ENCODE measurements around the gene TATDN2. TPM values are rescaled to one million over a fixed set of nuclear protein-coding genes. Genes with fewer than 3 reads are reported as not detected.
A peak's percentile ranks its signal among the peaks of the same experiment; 100 is the strongest.

The TATDN2 gene
- total RNA-seq, 4 donors from 2014 or later = 22.1 to 33.7 (median 26.3) TPM

DNA sequence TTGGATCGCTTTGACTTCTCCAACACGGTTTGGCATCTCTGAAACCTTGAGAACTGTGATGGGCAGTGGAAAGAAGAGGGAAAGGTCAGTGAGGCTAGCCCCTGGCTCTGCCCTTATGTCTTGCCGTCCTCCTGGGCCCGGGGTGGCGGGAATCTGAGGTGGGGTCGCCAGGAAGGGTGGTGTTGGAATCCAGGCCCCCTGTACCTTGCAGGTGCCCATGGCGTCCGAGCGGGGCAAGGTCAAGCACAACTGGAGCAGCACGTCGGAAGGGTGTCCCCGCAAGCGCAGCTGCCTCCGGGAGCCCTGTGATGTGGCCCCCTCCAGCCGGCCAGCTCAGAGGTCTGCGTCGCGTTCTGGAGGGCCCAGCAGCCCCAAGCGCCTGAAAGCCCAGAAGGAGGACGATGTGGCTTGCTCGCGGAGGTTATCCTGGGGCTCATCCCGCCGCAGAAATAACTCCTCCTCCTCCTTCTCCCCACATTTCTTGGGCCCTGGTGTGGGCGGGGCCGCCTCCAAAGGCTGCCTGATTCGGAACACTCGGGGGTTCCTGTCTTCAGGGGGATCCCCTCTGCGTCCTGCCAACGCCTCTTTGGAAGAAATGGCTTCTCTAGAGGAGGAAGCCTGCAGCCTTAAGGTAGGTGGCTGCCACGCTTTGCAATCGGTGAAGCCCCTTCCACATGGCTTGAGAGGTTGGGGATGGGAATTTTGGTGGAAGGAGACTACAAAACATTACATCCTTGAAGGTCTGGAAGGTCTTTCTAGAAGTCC lies 907 bp downstream of the TATDN2 start:
- H3K27ac ChIP-seq = peak overlapping the region; percentile 95
- peak overlapping the region; percentile 97 for H3K4me3 ChIP-seq
- TF ChIP-seq EP300 (IDR thresholded peaks at IDR 0.05) (no peak), POLR2AphosphoS5 (IDR thresholded peaks at IDR 0.05) (no peak), CTCF (IDR thresholded peaks at IDR 0.05) (no peak), POLR2A (IDR thresholded peaks at IDR 0.05) (no peak)
- H3K27me3 ChIP-seq = no peaks in the 10 kb centered on the region
- no peak for DNase-seq (ENCODE audit: low spot score in 2 of 2)
- H3K4me1 ChIP-seq = peaks cover 35% of the 10 kb centered on the region
- H3K36me3 ChIP-seq = peaks cover 17% of the 10 kb centered on the region
- 2% methylated on average over 13 of the region's 32 CpGs for WGBS
- peaks cover 6% of the 10 kb centered on the region for H3K9me3 ChIP-seq

DNA sequence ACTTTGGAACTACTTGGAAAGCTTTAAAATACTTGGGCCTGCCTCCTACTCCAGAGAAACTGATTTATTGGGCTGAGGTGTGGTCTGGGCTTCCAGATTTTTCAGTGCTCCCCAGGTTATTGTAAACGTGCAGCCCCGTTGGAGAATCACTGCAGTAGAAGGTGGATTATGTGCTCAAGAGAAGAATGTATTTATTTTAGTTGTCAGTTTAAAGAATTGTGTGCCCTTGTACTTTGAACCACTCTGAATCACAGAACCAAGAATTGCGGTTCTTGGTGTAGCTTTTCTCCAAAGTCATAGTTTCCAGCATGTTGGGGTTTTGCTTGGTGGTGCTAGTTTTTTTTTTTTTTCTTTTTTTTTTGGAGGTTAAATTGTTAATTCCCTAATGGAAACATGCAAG lies 1.6 kb downstream of the TATDN2 start:
- no peak for DNase-seq (ENCODE audit: low spot score in 2 of 2)
- peak overlapping the region; percentile 97 for H3K4me3 ChIP-seq
- H3K9me3 ChIP-seq = peaks cover 6% of the 10 kb centered on the region
- peaks cover 20% of the 10 kb centered on the region for H3K36me3 ChIP-seq
- peaks cover 36% of the 10 kb centered on the region for H3K4me1 ChIP-seq
- H3K27ac ChIP-seq = peak overlapping the region; percentile 95
- no peak for TF ChIP-seq POLR2AphosphoS5 (IDR thresholded peaks at IDR 0.05)
- no peak for TF ChIP-seq EP300 (IDR thresholded peaks at IDR 0.05)
- TF ChIP-seq CTCF (IDR thresholded peaks at IDR 0.05) = no peak
- TF ChIP-seq POLR2A (IDR thresholded peaks at IDR 0.05) = no peak
- WGBS = 25% methylated on average over 3 of the region's 3 CpGs
- H3K27me3 ChIP-seq = no peaks in the 10 kb centered on the region

DNA sequence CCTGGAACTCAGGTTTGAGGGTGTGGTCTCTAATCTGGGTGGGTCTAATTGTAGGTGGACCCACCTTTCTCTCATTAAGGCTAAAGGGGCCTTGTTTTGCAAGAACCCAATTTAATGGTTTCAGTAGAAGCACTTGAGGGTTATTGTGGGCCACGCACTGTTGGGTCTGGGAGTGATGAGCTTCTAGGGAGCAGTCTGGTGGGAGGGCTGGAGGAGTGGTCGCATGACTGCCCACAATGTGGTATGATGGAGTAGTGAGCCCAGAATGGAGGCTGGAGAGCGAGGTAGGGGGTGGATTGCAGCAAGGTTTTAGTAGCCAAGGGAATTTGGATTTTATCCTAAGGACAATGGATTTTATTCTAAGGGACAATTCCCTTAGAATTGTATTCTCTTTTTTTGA lies 2.7 kb downstream of the TATDN2 start:
- Histone ChIP-seq H3K27me3 (no peaks in the 10 kb centered on the region), H3K36me3 (peaks cover 25% of the 10 kb centered on the region), H3K4me1 (peaks cover 36% of the 10 kb centered on the region), H3K9me3 (no peaks in the 10 kb centered on the region), H3K27ac (no peak overlapping the region), H3K4me3 (no peak overlapping the region)
- no peak for TF ChIP-seq POLR2A (IDR thresholded peaks at IDR 0.05)
- TF ChIP-seq EP300 (IDR thresholded peaks at IDR 0.05) = no peak
- no peak for TF ChIP-seq CTCF (IDR thresholded peaks at IDR 0.05)
- TF ChIP-seq POLR2AphosphoS5 (IDR thresholded peaks at IDR 0.05) = no peak
- no peak for DNase-seq (ENCODE audit: low spot score in 2 of 2)
- WGBS = 91% methylated on average over 3 of the region's 3 CpGs

GRCh38 chr3:10253731-10254130 lies 5.5 kb downstream of the TATDN2 start:
- no peak for TF ChIP-seq EP300 (IDR thresholded peaks at IDR 0.05)
- TF ChIP-seq POLR2AphosphoS5 (IDR thresholded peaks at IDR 0.05) = no peak
- no peak for TF ChIP-seq POLR2A (IDR thresholded peaks at IDR 0.05)
- no peak for TF ChIP-seq CTCF (IDR thresholded peaks at IDR 0.05)
- Histone ChIP-seq H3K27ac (no peak overlapping the region), H3K36me3 (peaks cover 31% of the 10 kb centered on the region), H3K4me1 (peaks cover 27% of the 10 kb centered on the region), H3K27me3 (no peaks in the 10 kb centered on the region), H3K4me3 (no peak overlapping the region), H3K9me3 (no peaks in the 10 kb centered on the region)
- 92% methylated on average over 2 of the region's 3 CpGs for WGBS
- no peak for DNase-seq (ENCODE audit: low spot score in 2 of 2)

- H3K4me1 ChIP-seq = peaks cover 9% of the 10 kb centered on the region
- no peak for TF ChIP-seq EP300 (IDR thresholded peaks at IDR 0.05)
- no peak for TF ChIP-seq CTCF (IDR thresholded peaks at IDR 0.05)
- peaks cover 46% of the 10 kb centered on the region for H3K36me3 ChIP-seq
- no peak for DNase-seq (ENCODE audit: low spot score in 2 of 2)
- H3K27me3 ChIP-seq = no peaks in the 10 kb centered on the region
- no peaks in the 10 kb centered on the region for H3K9me3 ChIP-seq
- 78% methylated on average over 7 of the region's 7 CpGs for WGBS
- no peak overlapping the region for H3K27ac ChIP-seq
- no peak overlapping the region for H3K4me3 ChIP-seq
Measured at GRCh38 chr3:10255835-10256234, 7.6 kb downstream of the TATDN2 start.
